IPS DF 4.7 (cell line): Measurements from ENCODE around the gene AHRR.

ENCODE experiments used
- DNase-seq: peaks from one replicate; pipeline ENCODE4 v3.0.0-alpha.2; 2013; ENCODE audit warnings: low spot score; ENCODE audit errors: extremely low read depth

The AHRR gene

DNA sequence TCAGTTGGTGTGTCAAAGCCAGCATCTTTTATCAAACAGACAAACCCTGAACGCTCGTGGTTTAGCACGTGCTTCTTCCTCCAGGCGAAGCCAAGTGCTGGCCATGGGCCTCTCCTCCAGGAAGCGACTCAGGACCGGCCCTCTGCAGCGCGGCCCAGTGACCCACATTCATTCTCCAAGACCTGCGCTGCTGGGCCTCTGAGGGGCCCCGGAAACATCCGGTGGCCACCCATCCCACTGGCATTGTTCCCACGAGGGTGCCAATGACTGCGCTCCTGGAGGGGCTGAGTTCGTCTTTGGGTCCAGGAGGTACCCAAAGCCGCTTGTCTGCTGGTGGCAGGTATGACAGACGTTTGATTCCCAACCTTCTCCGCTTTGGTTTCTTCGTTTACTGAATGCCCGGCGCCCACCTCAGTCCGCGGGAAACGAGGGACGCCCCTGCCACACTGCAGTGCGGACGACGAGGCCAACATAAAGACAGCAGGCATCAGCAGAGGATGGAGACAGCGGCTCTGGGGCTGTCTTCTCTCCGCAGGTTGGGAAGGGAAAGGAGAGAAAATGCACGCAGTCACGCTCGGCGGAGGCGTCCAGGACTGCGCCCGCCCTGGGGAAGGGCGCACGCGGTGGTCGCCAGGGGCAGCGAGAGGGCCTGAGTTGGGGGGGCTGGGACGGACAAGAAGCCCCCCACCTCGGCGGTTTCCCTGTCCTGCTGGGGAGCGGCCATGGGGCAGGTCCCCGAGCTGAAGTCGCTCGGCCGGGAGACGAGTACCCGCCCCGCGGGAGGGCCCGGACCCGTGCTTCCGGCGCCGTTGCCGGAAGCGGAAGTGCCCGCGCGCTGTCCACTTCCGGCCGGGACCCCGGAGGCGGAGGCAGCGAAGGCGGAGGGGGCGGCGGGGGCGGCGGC lies 121.1 kb downstream of the AHRR start, which contains the start of gene EXOC3:
Gene EXOC3 (plus strand): TSS at position 842 of the 904 bp plus-strand sequence. CDS start 3,030 bp downstream, outside the sequence.
- no peak for DNase-seq

DNA sequence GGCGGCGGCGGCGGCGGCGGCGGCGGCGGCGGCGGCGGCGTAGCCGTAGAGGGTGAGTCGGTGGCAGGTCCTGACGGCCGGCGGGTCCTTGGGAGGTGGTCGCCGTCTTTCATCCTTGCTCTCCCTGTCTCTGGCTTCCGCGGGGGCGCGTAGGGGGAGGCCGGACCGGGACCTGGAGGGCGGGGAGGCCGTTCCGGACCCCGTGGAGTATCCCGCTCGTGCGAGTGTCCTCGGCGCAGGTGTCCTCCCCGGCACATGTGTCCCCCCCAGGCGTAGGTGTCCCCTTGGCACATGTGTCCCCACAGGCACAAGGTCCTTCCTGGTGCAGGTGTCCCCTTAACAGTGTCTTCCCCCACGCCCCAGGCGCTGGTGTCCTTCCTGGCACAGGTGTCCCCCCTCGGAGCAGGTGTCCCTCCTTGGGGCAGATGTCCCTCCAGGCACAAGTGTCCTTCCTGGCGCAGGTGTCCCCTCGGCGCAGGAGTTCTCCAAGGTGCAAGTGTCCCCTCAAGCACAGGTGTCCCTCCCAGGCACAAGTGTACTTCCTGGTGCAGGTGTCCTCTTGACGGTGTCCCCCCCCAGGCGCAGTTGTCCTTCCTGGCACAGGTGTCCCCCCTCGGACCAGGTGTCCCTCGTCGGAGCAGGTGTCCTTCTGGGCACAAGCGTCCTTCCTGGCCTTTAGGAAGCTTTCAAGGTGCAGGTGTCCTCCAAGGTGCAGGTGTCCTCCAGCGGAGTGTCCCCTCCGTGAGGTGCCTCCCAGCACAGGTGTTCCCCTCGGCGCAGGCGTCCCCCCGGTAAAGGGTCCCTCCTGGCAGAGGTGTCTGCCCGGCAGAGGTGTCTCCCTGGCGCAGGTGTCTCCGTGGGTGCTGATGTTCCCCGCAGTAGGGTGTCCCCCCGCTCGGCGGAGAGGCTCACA lies 122.0 kb downstream of the AHRR start:
- DNase-seq: no peak

DNA sequence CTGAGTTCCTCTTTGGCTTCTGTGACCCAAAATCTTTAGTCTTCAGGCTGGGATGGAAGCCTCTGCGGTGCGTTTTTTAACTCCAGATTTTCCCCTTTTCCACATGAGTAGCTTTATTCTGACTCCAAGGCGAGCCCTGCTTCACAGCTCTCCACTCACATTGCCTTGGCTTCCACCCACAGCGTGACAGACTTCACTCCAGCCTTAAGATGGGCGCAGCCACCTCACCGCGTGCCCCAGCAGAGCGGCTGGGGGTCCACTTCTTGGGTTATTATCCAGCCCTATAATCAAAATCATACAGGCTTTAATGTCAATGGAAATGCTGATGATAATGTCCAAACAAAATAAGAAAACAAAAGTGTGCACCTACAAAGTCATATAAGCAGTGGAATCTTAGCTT lies 122.7 kb downstream of the AHRR start:
- DNase-seq: no peak

DNA sequence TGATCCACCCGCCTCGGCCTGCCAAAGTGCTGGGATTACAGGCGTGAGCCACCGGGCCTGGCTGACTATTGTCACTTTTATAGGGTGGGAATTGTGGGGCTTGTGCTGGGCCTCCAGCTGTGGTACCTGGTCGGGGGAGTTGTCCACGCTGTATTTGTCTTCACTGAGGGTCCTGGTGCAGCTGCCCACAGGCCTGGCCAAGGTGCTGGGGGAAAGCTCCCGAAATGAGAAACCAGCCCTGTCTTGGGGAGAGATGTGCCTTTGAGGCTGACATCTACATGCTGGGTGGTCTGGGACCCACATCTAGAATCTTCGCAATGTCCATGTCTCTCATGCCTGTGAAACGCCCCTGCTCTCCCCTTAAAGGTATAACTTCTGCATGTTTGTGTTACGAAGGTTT lies 124.1 kb downstream of the AHRR start:
- DNase-seq: no peak

DNA sequence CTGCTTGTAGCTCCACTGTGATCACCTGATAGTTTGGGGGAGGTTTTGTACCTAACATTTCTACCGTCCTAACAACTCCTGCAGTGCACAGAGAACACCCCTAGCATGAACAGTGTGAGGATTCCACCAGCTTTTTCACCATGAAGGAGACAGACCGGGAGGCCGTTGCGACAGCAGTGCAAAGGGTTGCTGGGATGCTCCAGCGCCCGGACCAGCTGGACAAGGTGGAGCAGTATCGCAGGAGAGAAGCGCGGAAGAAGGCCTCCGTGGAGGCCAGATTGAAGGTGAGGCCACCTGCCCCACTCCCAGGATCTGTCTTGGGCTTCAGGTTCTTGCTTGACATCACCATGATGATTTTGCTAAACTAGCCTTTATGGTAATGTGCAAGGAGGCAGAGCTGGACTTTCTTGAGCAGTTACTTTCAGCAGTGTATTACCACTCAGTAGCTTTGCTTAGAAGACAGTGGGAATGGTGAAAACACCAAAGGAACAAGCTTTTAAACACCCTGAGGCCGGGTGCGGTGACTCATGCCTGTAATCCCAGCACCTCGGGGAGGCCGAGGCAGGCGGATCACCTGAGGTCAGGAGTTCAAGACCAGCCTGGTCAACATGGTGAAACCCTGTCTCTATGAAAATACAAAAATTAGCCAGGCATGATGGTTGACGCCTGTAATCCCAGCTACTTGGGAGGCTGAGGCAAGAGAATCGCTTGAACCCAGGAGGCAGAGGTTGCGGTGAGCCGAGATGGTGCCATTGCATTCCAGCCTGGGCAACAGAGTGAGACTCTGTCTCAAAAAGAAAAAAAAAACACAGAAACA lies 124.8 kb downstream of the AHRR start:
- DNase-seq: no peak

- DNase-seq: no peak
Measured at GRCh38 chr5:446883-447263, 125.4 kb downstream of the AHRR start.

GRCh38 chr5:447501-447900 lies 126.0 kb downstream of the AHRR start:
- no peak for DNase-seq

- DNase-seq: no peak
Measured at GRCh38 chr5:448061-448765, 126.7 kb downstream of the AHRR start.

- DNase-seq: no peak
Measured at GRCh38 chr5:448766-449090, 127.2 kb downstream of the AHRR start.

- DNase-seq: no peak
Measured at GRCh38 chr5:449151-449550, 127.6 kb downstream of the AHRR start.

DNA sequence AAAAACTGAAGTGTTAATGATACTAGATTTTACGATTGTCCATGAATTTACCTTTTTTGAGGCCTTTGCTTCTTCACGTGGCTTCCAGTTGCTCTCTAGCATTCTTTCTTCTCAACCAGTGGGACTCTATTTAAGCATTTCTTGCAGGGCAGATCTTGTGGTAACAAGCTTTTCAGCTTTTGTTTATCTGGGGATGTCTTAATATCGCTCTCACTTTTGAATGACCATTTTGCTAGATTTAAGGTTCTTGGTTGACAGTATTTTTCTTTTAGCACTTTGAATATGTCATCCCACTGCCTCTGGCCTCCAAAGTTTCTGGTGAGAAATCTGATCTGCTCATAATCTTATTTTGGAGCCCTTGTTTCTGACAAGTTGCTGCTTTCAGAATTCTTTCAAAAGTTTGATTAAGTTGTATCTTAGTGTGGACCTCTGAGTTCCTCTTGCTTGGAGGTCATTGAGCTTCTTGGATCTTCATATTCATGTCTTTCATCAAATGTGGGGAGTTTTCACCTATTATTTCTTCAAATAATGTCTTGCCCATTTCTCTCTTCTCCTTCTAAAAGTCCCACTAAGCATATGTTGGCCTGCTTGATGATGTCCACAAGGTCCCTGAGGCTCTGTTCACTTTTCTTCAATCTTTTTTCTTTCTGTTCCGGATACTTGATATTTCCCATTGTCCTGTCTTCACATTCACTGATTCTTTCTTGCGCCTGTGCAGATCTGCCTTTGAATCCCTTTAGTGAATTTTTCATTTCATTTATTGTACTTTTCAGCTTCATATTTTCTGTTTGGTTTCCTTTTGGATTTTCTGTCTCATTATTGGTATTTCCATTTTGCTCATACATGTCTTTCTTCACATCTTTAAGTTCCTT lies 130.3 kb downstream of the AHRR start:
- no peak for DNase-seq

DNA sequence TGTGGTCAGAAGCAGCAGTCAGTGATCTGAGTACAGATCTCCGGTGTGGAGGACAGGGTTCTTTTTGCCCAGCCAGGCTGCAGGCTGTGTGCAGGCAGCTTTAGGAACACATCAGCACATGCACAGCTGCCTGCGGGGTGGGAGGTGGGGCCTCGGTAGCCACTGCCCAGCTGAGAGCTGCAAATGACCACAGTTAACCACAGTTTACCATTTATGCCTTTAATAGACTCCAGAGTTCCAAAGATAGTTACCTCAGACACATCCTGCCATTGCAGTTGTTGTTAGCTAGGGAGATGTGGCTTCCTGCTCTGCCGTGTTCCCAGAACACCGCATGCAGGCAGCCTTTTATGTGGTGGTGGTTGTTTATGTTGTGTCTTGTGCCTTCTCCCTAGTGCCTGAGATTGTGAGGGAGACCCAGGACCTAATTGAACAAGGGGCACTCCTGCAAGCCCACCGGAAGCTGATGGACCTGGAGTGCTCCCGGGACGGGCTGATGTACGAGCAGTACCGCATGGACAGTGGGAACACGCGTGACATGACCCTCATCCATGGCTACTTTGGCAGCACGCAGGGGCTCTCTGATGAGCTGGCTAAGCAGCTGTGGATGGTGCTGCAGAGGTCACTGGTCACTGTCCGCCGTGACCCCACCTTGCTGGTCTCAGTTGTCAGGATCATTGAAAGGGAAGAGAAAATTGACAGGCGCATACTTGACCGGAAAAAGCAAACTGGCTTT lies 131.6 kb downstream of the AHRR start:
- DNase-seq: no peak

DNA sequence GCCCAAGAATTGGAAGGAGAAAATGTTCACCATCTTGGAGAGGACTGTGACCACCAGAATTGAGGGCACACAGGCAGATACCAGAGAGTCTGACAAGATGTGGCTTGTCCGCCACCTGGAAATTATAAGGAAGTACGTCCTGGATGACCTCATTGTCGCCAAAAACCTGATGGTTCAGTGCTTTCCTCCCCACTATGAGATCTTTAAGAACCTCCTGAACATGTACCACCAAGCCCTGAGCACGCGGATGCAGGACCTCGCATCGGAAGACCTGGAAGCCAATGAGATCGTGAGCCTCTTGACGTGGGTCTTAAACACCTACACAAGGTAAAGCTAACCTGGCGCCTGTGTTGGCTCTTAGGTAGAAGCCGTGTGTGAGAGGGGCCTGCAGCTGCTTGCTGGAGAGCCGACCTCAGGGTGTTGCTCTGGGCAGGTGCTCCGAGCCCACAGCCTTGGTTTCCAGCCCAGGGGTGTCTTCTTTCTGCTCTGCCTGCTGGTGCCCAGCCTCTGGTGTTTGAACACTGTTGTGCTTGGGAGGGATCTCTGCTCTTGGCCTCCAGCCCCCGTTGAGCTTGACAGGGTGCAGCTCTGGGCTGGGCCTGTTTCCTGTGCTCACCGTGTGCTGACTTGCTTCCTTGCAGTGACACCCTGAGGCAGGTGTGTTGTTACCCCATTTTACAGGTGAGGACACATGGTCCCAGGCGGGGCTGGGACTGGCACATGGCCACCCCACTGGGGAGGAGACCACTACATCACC lies 132.4 kb downstream of the AHRR start:
- DNase-seq: no peak

DNA sequence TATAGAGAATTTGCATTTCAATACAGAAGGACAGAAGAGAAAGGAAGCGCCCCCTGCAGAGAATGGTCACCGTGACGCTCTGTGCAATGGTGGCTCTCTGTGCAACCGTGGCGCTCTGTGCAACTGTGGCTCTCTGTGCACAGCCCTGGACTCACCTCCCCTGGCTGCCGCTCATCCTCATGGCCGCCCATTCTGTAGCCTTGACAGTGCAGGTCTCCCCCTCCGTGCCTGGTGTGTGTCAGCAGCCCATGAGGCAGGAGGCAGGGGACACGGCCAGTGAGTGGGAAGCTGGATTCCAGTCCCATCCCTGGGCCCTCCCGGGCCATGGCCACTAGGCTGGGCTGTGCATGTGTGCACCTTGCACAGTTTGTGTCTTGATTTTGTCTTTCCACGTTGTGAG lies 133.4 kb downstream of the AHRR start:
- DNase-seq: no peak

- DNase-seq: no peak
Measured at GRCh38 chr5:455806-456205, 134.3 kb downstream of the AHRR start.

DNA sequence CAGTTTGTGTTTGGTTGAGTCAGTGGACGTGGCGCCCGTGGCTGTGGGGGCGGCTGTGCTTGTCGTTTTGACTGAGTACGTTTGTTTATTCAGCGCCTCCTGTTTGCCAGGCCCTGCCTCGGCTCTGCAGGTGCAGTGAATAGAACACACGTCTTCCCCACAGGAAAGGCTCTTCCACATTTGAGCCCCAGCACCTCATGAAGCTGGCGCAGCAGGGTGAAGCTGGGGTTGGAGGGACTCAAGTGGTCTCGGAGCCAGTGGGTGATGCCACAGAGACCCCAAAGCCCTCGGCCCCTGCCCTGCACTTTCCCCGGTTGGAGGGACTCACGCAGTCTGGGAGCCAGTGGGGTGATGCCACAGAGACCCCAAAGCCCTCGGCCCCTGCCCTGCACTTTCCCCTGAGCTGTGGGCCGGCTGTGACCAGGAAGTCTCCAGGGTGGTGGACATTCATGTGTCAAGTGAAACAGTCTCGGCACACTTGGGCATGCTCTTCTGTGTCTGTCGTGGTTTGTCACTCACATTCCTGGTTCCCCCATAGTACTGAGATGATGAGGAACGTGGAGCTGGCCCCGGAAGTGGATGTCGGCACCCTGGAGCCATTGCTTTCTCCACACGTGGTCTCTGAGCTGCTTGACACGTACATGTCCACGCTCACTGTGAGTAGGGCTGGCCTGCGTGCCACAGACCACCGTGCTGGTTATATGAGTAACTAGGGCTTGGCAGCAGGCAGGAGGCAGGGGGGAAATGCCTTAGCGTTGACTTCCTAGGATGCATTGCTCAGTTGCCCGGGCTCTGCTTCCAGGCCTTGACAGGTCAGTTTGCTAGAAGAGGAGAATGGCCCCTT lies 135.1 kb downstream of the AHRR start:
- DNase-seq: no peak

- no peak for DNase-seq
Measured at GRCh38 chr5:457195-457961, 135.9 kb downstream of the AHRR start.
